Neural progenitor cell (in vitro differentiated cells): ENCODE data around the gene PLG. TPM values are rescaled to one million over a fixed set of nuclear protein-coding genes. Genes with fewer than 3 reads are reported as not detected.
"Not testable (repeated sequence)": the region's sequence is repeated elsewhere in the genome, so short reads cannot be mapped to it uniquely, and the experiment has no call there.

Experiments
- DNase-seq: peaks from one replicate; pipeline ENCODE4 v3.0.0-alpha.2; 2016; ENCODE audit warnings: low spot score
- H2AFZ ChIP-seq: fragments of 200-600 bp; sonication (generic); replicated peaks from 2 replicates; pipeline ENCODE4 v1.6.1; 2016; ENCODE audit warnings: antibody characterized with exemption
- H3F3A ChIP-seq: fragments of 200-600 bp; sonication (generic); 2 replicates; pipeline ENCODE4 v1.6.1; 2016; ENCODE audit warnings: antibody characterized with exemption, low read depth
- H3K27ac ChIP-seq: fragments of 200-600 bp; sonication (generic); 2 replicates; pipeline ENCODE4 v1.5.1; 2016; ENCODE audit warnings: mild to moderate bottlenecking
- H3K27me3 ChIP-seq: fragments of 200-600 bp; sonication (generic); 2 replicates; pipeline ENCODE4 v1.6.1; 2016; ENCODE audit warnings: mild to moderate bottlenecking, moderate library complexity
- H3K36me3 ChIP-seq: fragments of 200-600 bp; sonication (generic); 2 replicates; pipeline ENCODE4 v1.5.1; 2016
- H3K4me1 ChIP-seq: fragments of 200-600 bp; sonication (generic); 2 replicates; pipeline ENCODE4 v1.6.1; 2016; ENCODE audit warnings: mixed run types
- H3K4me2 ChIP-seq: fragments of 200-600 bp; sonication (generic); 2 replicates; pipeline ENCODE4 v1.6.1; 2016
- H3K4me3 ChIP-seq: fragments of 200-600 bp; sonication (generic); 2 replicates; pipeline ENCODE4 v1.5.1; 2016
- H3K79me2 ChIP-seq: fragments of 200-600 bp; sonication (generic); 2 replicates; pipeline ENCODE4 v1.6.1; 2016; ENCODE audit warnings: low read depth
- H3K9ac ChIP-seq: fragments of 200-600 bp; sonication (generic); 2 replicates; pipeline ENCODE4 v1.6.1; 2016
- H3K9me3 ChIP-seq: fragments of 200-600 bp; sonication (generic); 2 replicates; pipeline ENCODE4 v1.5.1; 2016; ENCODE audit warnings: low read depth
- H4K20me1 ChIP-seq: fragments of 200-600 bp; sonication (generic); 2 replicates; pipeline ENCODE4 v1.6.1; 2016; ENCODE audit warnings: low read depth
- H3K27ac Mint-ChIP-seq: 3 replicates; pipeline ENCODE4 v1.8.0; 2021; ENCODE audit warnings: mixed read lengths
- H3K27me3 Mint-ChIP-seq: 2 replicates; pipeline ENCODE4 v1.8.0; 2022; ENCODE audit warnings: low read depth, mild to moderate bottlenecking, inconsistent platforms, moderate library complexity, mixed read lengths; ENCODE audit not compliant: insufficient read depth
- H3K36me3 Mint-ChIP-seq: 3 replicates; pipeline ENCODE4 v1.8.0; 2021; ENCODE audit warnings: mixed read lengths
- H3K4me1 Mint-ChIP-seq: 3 replicates; pipeline ENCODE4 v1.8.0; 2021; ENCODE audit warnings: mixed read lengths
- H3K4me3 Mint-ChIP-seq: 3 replicates; pipeline ENCODE4 v1.8.0; 2021; ENCODE audit warnings: mild to moderate bottlenecking, moderate library complexity, mixed read lengths
- H3K9me3 Mint-ChIP-seq: 3 replicates; pipeline ENCODE4 v1.8.0; 2020; ENCODE audit warnings: mixed read lengths
- EZH2 ChIP-seq: fragments of 200-600 bp; sonication (generic); IDR thresholded peaks from 2 replicates; pipeline ENCODE4 v1.6.1; 2017; ENCODE audit warnings: antibody characterized with exemption, mild to moderate bottlenecking, moderate library complexity
- EZH2phosphoT487 ChIP-seq: fragments of 200-600 bp; sonication (generic); IDR thresholded peaks from 2 replicates; pipeline ENCODE4 v1.6.1; 2017; ENCODE audit warnings: antibody characterized with exemption
- total RNA-seq: library from RNA; depleted of rRNA; stranded (reverse); fragments of >200 nt; gene quantifications from 2 replicates; pipeline ENCODE4 v1.2.3, GENCODE V29; 2015; ENCODE audit warnings: low replicate concordance
- TF ChIP-seq, protein P1 (sequence below): fragments of 200-600 bp; sonication (generic); IDR thresholded peaks from 2 replicates; pipeline ENCODE4 v1.5.1; 2017; ENCODE audit warnings: antibody characterized with exemption, mild to moderate bottlenecking

PLG gene
- total RNA-seq, 1 donor from 2014 or later, result not detected

DNA sequence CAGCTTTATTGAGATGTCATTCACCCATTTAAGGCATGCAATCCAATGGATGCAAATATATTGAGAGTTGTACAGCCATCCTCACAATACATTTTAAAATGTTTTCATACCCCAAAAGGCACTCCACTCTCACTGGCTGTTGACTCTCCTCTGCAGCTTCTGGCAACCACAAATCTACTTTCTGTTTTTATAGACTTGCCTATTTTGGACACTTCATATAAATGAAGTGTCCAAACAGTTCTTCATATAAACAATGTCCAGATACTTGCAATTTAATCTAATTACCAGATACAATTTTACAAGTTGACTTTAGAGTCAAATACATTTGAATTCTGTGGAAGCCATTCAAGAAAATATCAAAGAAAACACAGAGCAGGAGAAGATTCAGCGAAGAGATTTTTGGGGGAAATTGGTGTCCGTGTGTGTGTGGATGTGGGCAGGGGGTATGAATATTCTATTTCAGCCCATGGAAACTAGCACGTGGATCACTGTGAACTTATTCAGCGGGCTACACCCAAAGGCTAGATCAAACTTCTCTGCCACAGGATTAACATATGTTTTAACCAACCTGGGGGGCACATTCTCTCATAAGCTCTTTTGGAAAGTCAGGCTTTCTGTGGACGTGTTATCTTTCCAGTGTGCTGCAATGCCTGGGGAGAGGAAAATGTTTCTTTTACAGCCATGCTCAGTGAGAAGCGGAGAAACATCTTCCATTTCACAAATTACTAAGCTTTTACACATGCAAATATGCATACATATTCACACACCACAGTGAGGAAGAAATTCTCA is 73.9 kb downstream of the PLG start:
- Histone ChIP-seq H3K36me3 (no peaks in the 10 kb centered on the region), H3K4me1 (no peaks in the 10 kb centered on the region), H3K79me2 (no peaks in the 10 kb centered on the region), H3K9ac (no peak overlapping the region), H3K9me3 (no peaks in the 10 kb centered on the region), H3K27me3 (no peaks in the 10 kb centered on the region), H3K27ac (no peak overlapping the region), H2AFZ (no peak overlapping the region), H3K4me3 (no peak overlapping the region), H3F3A (no peaks in the 10 kb centered on the region), H4K20me1 (no peaks in the 10 kb centered on the region), H3K4me2 (no peak overlapping the region)
- H3K36me3 Mint-ChIP-seq, result no peaks in the 10 kb centered on the region
- peaks cover 2% of the 10 kb centered on the region for H3K9me3 Mint-ChIP-seq
- no peaks in the 10 kb centered on the region for H3K27me3 Mint-ChIP-seq
- TF ChIP-seq EZH2phosphoT487, result no peak
- no peak for TF ChIP-seq EZH2
- TF ChIP-seq, protein P1, sequence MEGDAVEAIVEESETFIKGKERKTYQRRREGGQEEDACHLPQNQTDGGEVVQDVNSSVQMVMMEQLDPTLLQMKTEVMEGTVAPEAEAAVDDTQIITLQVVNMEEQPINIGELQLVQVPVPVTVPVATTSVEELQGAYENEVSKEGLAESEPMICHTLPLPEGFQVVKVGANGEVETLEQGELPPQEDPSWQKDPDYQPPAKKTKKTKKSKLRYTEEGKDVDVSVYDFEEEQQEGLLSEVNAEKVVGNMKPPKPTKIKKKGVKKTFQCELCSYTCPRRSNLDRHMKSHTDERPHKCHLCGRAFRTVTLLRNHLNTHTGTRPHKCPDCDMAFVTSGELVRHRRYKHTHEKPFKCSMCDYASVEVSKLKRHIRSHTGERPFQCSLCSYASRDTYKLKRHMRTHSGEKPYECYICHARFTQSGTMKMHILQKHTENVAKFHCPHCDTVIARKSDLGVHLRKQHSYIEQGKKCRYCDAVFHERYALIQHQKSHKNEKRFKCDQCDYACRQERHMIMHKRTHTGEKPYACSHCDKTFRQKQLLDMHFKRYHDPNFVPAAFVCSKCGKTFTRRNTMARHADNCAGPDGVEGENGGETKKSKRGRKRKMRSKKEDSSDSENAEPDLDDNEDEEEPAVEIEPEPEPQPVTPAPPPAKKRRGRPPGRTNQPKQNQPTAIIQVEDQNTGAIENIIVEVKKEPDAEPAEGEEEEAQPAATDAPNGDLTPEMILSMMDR, result no peak
- H3K4me1 Mint-ChIP-seq, result peaks cover 6% of the 10 kb centered on the region
- no peak overlapping the region for H3K27ac Mint-ChIP-seq
- no peak overlapping the region for H3K4me3 Mint-ChIP-seq
- DNase-seq, result no peak

- H3K79me2 ChIP-seq, H3K36me3 Mint-ChIP-seq, H3K9me3 ChIP-seq, H3K4me3 Mint-ChIP-seq, H3K27me3 ChIP-seq, H2AFZ ChIP-seq, H3K27me3 Mint-ChIP-seq, H3K4me3 ChIP-seq, H3K9ac ChIP-seq, H3K9me3 Mint-ChIP-seq, H4K20me1 ChIP-seq, H3K4me1 ChIP-seq, H3K36me3 ChIP-seq, DNase-seq, H3K27ac Mint-ChIP-seq, H3F3A ChIP-seq, H3K4me1 Mint-ChIP-seq, H3K27ac ChIP-seq, H3K4me2 ChIP-seq: not testable (repeated sequence)
Measured at GRCh38 chr6:160779095-160779494, 77.1 kb downstream of the PLG start.

GRCh38 chr6:160780656-160781055 is 78.6 kb downstream of the PLG start:
- H4K20me1 ChIP-seq, H3K4me1 Mint-ChIP-seq, H3K9me3 ChIP-seq, H3K9ac ChIP-seq, H3K27ac ChIP-seq, H3K27ac Mint-ChIP-seq, H3K9me3 Mint-ChIP-seq, DNase-seq, H3K4me1 ChIP-seq, H3K4me3 ChIP-seq, H3K4me2 ChIP-seq, H2AFZ ChIP-seq, H3K27me3 ChIP-seq, H3K79me2 ChIP-seq, H3K36me3 ChIP-seq, H3F3A ChIP-seq, H3K27me3 Mint-ChIP-seq, H3K4me3 Mint-ChIP-seq, H3K36me3 Mint-ChIP-seq: not testable (repeated sequence)

GRCh38 chr6:160781298-160781697 is 79.3 kb downstream of the PLG start:
- H3K4me1 ChIP-seq, result no peaks in the 10 kb centered on the region
- H3K27ac ChIP-seq, result no peak overlapping the region
- H3K4me1 Mint-ChIP-seq, result peaks cover under 1% of the 10 kb centered on the region
- H3F3A ChIP-seq, result no peaks in the 10 kb centered on the region
- H3K9me3 ChIP-seq, result no peaks in the 10 kb centered on the region
- H3K4me3 ChIP-seq, result no peak overlapping the region
- H3K4me3 Mint-ChIP-seq, result no peak overlapping the region
- no peak overlapping the region for H2AFZ ChIP-seq
- no peak for DNase-seq
- H3K27me3 Mint-ChIP-seq, result no peaks in the 10 kb centered on the region
- no peaks in the 10 kb centered on the region for H3K27me3 ChIP-seq
- no peaks in the 10 kb centered on the region for H3K79me2 ChIP-seq
- H3K27ac Mint-ChIP-seq, result no peak overlapping the region
- H3K36me3 Mint-ChIP-seq, result no peaks in the 10 kb centered on the region
- no peak overlapping the region for H3K9ac ChIP-seq
- H3K4me2 ChIP-seq, result no peak overlapping the region
- no peaks in the 10 kb centered on the region for H3K36me3 ChIP-seq
- H3K9me3 Mint-ChIP-seq, result no peaks in the 10 kb centered on the region
- TF ChIP-seq, protein P1, result no peak
- no peak for TF ChIP-seq EZH2phosphoT487
- no peak for TF ChIP-seq EZH2
- H4K20me1 ChIP-seq, result no peaks in the 10 kb centered on the region
